Measurements from ENCODE around the gene CCDC14.
"Not testable (repeated sequence)": the region's sequence is repeated elsewhere in the genome, so short reads cannot be mapped to it uniquely, and the experiment has no call there.

Gene CCDC14

GRCh38 chr3:123899300-123899865 is 61.6 kb downstream of the CCDC14 start:
- no peak for DNase-seq (ENCODE audit: low spot score)

GRCh38 chr3:123893012-123893411 is 68.0 kb downstream of the CCDC14 start:
- no peak for DNase-seq (ENCODE audit: low spot score)

GRCh38 chr3:123892195-123892594 is 68.8 kb downstream of the CCDC14 start:
- no peak for DNase-seq (ENCODE audit: low spot score)

- DNase-seq (ENCODE audit: low spot score) = not testable (repeated sequence)
Measured at GRCh38 chr3:123890991-123891390, 70.0 kb downstream of the CCDC14 start.

- DNase-seq (ENCODE audit: low spot score) = not testable (repeated sequence)
Measured at GRCh38 chr3:123890162-123890561, 70.9 kb downstream of the CCDC14 start.

- no peak for DNase-seq (ENCODE audit: low spot score)
Measured at GRCh38 chr3:123884993-123885392, 76.0 kb downstream of the CCDC14 start.

GRCh38 chr3:123884203-123884831 is 76.7 kb downstream of the CCDC14 start, which contains the start of gene MYLK:
TSS of gene MYLK (minus strand) at chr3:123884332. CDS start at chr3:123793841, 90,491 bp downstream.
- peak; percentile 95 for DNase-seq (ENCODE audit: low spot score)

GRCh38 chr3:123883701-123884202 is 77.3 kb downstream of the CCDC14 start:
- peak; percentile 49 for DNase-seq (ENCODE audit: low spot score)

- DNase-seq (ENCODE audit: low spot score) = no peak
Measured at GRCh38 chr3:123883111-123883510, 77.9 kb downstream of the CCDC14 start.

- DNase-seq (ENCODE audit: low spot score) = no peak
Measured at GRCh38 chr3:123881771-123882170, 79.3 kb downstream of the CCDC14 start.

- peak; percentile 51 for DNase-seq (ENCODE audit: low spot score)
Measured at GRCh38 chr3:123880998-123881561, 79.9 kb downstream of the CCDC14 start.

GRCh38 chr3:123878807-123879206 is 82.2 kb downstream of the CCDC14 start:
- no peak for DNase-seq (ENCODE audit: low spot score)

GRCh38 chr3:123877965-123878364 is 83.1 kb downstream of the CCDC14 start:
- DNase-seq (ENCODE audit: low spot score) = no peak

GRCh38 chr3:123877466-123877865 is 83.6 kb downstream of the CCDC14 start:
- no peak for DNase-seq (ENCODE audit: low spot score)

- DNase-seq (ENCODE audit: low spot score) = no peak
Measured at GRCh38 chr3:123876858-123877257, 84.2 kb downstream of the CCDC14 start.

- DNase-seq (ENCODE audit: low spot score) = no peak
Measured at GRCh38 chr3:123872621-123873020, 88.4 kb downstream of the CCDC14 start.

GRCh38 chr3:123871946-123872345 is 89.1 kb downstream of the CCDC14 start:
- no peak for DNase-seq (ENCODE audit: low spot score)

- DNase-seq (ENCODE audit: low spot score) = peak; percentile 54
Measured at GRCh38 chr3:123870033-123870432, 91.0 kb downstream of the CCDC14 start.

GRCh38 chr3:123869165-123869564 is 91.9 kb downstream of the CCDC14 start:
- DNase-seq (ENCODE audit: low spot score) = no peak

- DNase-seq (ENCODE audit: low spot score) = no peak
Measured at GRCh38 chr3:123864706-123865105, 96.3 kb downstream of the CCDC14 start.

Measured in GM03348 (cell line).